Stimulated activated CD8-positive, alpha-beta memory T cell treated with anti-CD3 and anti-CD28 coated beads, Interleukin-4, amount 100 ng/mL, for 24 hours (primary cell): ENCODE measurements around the gene FUZ.

Source experiments
- DNase-seq: peaks from one replicate; pipeline ENCODE4 v3.0.0-alpha.2; 2020; ENCODE audit warnings: low read depth

Gene FUZ

GRCh38 chr19:49851456-49852259, 38.6 kb upstream of the FUZ start:
- no peak for DNase-seq

- peak; percentile 79 for DNase-seq
These were observed 37.6 kb upstream of the FUZ start, which contains the start of gene PTOV1 for GRCh38 chr19:49850487-49851342. TSS of gene PTOV1 (plus strand) at chr19:49851159.

- DNase-seq: no peak
These were observed 37.1 kb upstream of the FUZ start for GRCh38 chr19:49850221-49850486.

GRCh38 chr19:49849433-49850220, 36.5 kb upstream of the FUZ start:
- no peak for DNase-seq

- DNase-seq: no peak
These were observed 35.8 kb upstream of the FUZ start for GRCh38 chr19:49848938-49849337.

- DNase-seq: no peak
These were observed 34.9 kb upstream of the FUZ start for GRCh38 chr19:49847731-49848696.

GRCh38 chr19:49846408-49846807, 33.3 kb upstream of the FUZ start:
- no peak for DNase-seq

GRCh38 chr19:49845414-49845813, 32.3 kb upstream of the FUZ start:
- no peak for DNase-seq

- no peak for DNase-seq
These were observed 31.3 kb upstream of the FUZ start for GRCh38 chr19:49844138-49845095.

- no peak for DNase-seq
These were observed 30.2 kb upstream of the FUZ start for GRCh38 chr19:49843265-49843664.

GRCh38 chr19:49840736-49841249, 27.7 kb upstream of the FUZ start:
- no peak for DNase-seq

- no peak for DNase-seq
These were observed 27.2 kb upstream of the FUZ start for GRCh38 chr19:49840321-49840720.

- no peak for DNase-seq
These were observed 26.6 kb upstream of the FUZ start for GRCh38 chr19:49839713-49840112.

GRCh38 chr19:49838885-49839588, 25.9 kb upstream of the FUZ start:
- no peak for DNase-seq

- DNase-seq: no peak
These were observed 24.3 kb upstream of the FUZ start for GRCh38 chr19:49837425-49837824.

GRCh38 chr19:49837009-49837310, 23.9 kb upstream of the FUZ start:
- DNase-seq: no peak

GRCh38 chr19:49836176-49837008, 23.3 kb upstream of the FUZ start:
- no peak for DNase-seq

GRCh38 chr19:49835562-49835961, 22.5 kb upstream of the FUZ start:
- DNase-seq: no peak

GRCh38 chr19:49833599-49833998, 20.5 kb upstream of the FUZ start:
- no peak for DNase-seq
